OCI-LY7 (cell line): Measurements from ENCODE around the gene ARHGEF11. TPM values are rescaled to one million over a fixed set of nuclear protein-coding genes. Genes with fewer than 3 reads are reported as not detected.

Source experiments
- microRNA-seq: library from miRNA; unstranded; fragments of <30 nt; microRNA quantifications from one replicate; pipeline ENCODE4 v1.2.0, GENCODE V29; 2022; ENCODE audit warnings: borderline replicate concordance
- small RNA-seq: library from RNA; depleted of rRNA; stranded (forward); fragments of <200 nt; gene quantifications from one replicate; pipeline ENCODE3, GENCODE V24; 2014
- total RNA-seq, 2 experiments: library from RNA; depleted of rRNA in 1 of 2; stranded (reverse); fragments of >200 nt in 1 of 2; shearing (Covaris generic) in 1 of 2; gene quantifications; 2 replicates each; pipeline ENCODE4 v1.2.3, GENCODE V29; 2014 to 2022

ARHGEF11 gene
- total RNA-seq, 2 experiments from 2014 or later, result 1.5 to 3.4 TPM

Small RNA genes lying within 50 kb of the gene (microRNA-seq; reads per million reads assigned to microRNA genes)
- gene MIR765, result not detected

Small RNA genes lying within 50 kb of the gene (small RNA-seq; reads per million reads assigned to genes)
- gene MIR765, result not detected
- gene RN7SL612P, result not detected

Other genes starting within 250 kb of the ARHGEF11 start
- 5.5 and 5.8 TPM in 2 replicates for gene SH2D2A, start 228.9 kb downstream of the ARHGEF11 start, total RNA-seq (2014; rRNA removed; shearing (Covaris generic))
- gene SH2D2A, start 228.9 kb downstream of the ARHGEF11 start, total RNA-seq (2022), result 2.1 and 2.2 TPM in 2 replicates
- gene INSRR, start 186.6 kb downstream of the ARHGEF11 start, total RNA-seq (2014; rRNA removed; shearing (Covaris generic)), result not detected in 2 replicates
- not detected in 2 replicates for gene INSRR, start 186.6 kb downstream of the ARHGEF11 start, total RNA-seq (2022)
- gene NTRK1, start 184.9 kb downstream of the ARHGEF11 start, total RNA-seq (2014; rRNA removed; shearing (Covaris generic)), result not detected in 2 replicates
- gene NTRK1, start 184.9 kb downstream of the ARHGEF11 start, total RNA-seq (2022), result not detected in 2 replicates
- gene PEAR1, start 152.0 kb downstream of the ARHGEF11 start, total RNA-seq (2014; rRNA removed; shearing (Covaris generic)), result not detected in 2 replicates
- gene PEAR1, start 152.0 kb downstream of the ARHGEF11 start, total RNA-seq (2022), result not detected in 2 replicates
- not detected in 2 replicates for gene LRRC71, start 125.1 kb downstream of the ARHGEF11 start, total RNA-seq (2014; rRNA removed; shearing (Covaris generic))
- not detected in 2 replicates for gene LRRC71, start 125.1 kb downstream of the ARHGEF11 start, total RNA-seq (2022)
- gene ETV3L, start 54.1 kb upstream of the ARHGEF11 start, total RNA-seq (2014; rRNA removed; shearing (Covaris generic)), result not detected in 2 replicates
- gene ETV3L, start 54.1 kb upstream of the ARHGEF11 start, total RNA-seq (2022), result not detected in 2 replicates
- gene ETV3, start 92.7 kb upstream of the ARHGEF11 start, total RNA-seq (2014; rRNA removed; shearing (Covaris generic)), result 11.1 and 12.0 TPM in 2 replicates
- gene ETV3, start 92.7 kb upstream of the ARHGEF11 start, total RNA-seq (2022), result 18.3 and 20.4 TPM in 2 replicates